Aorta (tissue), 5 donors: ENCODE data around the gene MICAL3. TPM values are rescaled to one million over a fixed set of nuclear protein-coding genes. Genes with fewer than 3 reads are reported as not detected.
A peak's percentile ranks its signal among the peaks of the same experiment; 100 is the strongest.

Experiments
- ATAC-seq: fragments of 200-7000 bp; cut with Tn5 transposase; one replicate; pipeline ENCODE4 v1.9.1; 2022; ENCODE audit warnings: moderate library complexity; ENCODE audit not compliant: low FRiP score
- DNase-seq, 2 donors: peaks; one replicate each; pipeline ENCODE4 v3.0.0-alpha.2; 2020
- H3K27ac ChIP-seq, 2 donors: one replicate each; pipeline ENCODE4 v1.5.1; 2013; ENCODE audit warnings: low read length in 2 of 2, mild to moderate bottlenecking in 2 of 2, moderate library complexity in 2 of 2, control low read depth in 1 of 2, inconsistent platforms in 1 of 2, low read depth in 1 of 2
- H3K27me3 ChIP-seq, 2 donors: one replicate each; pipeline ENCODE4 v1.6.1; 2013; ENCODE audit warnings: control low read depth in 1 of 2, low read length in 1 of 2, mild to moderate bottlenecking in 1 of 2, moderate library complexity in 1 of 2; ENCODE audit not compliant: insufficient read depth in 2 of 2, control insufficient read depth in 1 of 2
- H3K36me3 ChIP-seq, 2 donors: one replicate each; pipeline ENCODE4 v1.6.1; 2013; ENCODE audit warnings: control low read depth in 1 of 2, low read length in 1 of 2, mild to moderate bottlenecking in 1 of 2; ENCODE audit not compliant: insufficient read depth in 2 of 2, control insufficient read depth in 1 of 2
- H3K4me1 ChIP-seq, 2 donors: one replicate each; pipeline ENCODE4 v1.6.1; 2013; ENCODE audit warnings: low read length in 2 of 2, control low read depth in 1 of 2, mild to moderate bottlenecking in 1 of 2, moderate library complexity in 1 of 2; ENCODE audit not compliant: insufficient read depth in 2 of 2, control insufficient read depth in 1 of 2
- H3K4me3 ChIP-seq, 2 donors: one replicate each; pipeline ENCODE4 v1.5.1; 2013; ENCODE audit warnings: low read length in 2 of 2, control low read depth in 1 of 2, mild to moderate bottlenecking in 1 of 2
- H3K9me3 ChIP-seq: one replicate; pipeline ENCODE4 v1.6.1; 2013; ENCODE audit warnings: mild to moderate bottlenecking, low read length; ENCODE audit not compliant: control insufficient read depth
- WGBS, 2 donors: extraction: QIAGEN DNeasy Blood & Tissue Kit; methylation state at CpG; one replicate each; pipeline ENCODE4 v1.1.7; 2013; 5-methylcytosine and 5-hydroxymethylcytosine counted together
- intact Hi-C, 2 donors: fragments of 100-400 bp; cut with DNase I; formaldehyde crosslinking; loops; one replicate each; pipeline versions ENCODE4 v1.14.2 to v1.15.0; 2022
- polyA plus RNA-seq, 2 donors: library from polyadenylated mRNA; stranded (reverse); fragments of 200-250 nt; gene quantifications; one replicate each; pipeline ENCODE4 v1.2.3, GENCODE V29; 2013
- total RNA-seq, 2 donors: library from RNA; stranded (reverse); fragmentation: NEBNext Ultra II Directional; extraction: Animal tissue kit (Norgen Biotek cat#: 25700); gene quantifications; one replicate each; pipeline ENCODE4 v1.2.1, GENCODE V29; 2021
- donor health status: healthy with polysubstance abuse.
- donor health status: Bipolar disorder and iron deficiency.
- donor health status: DM: no; HTN: no; CAD: no.
- donor health status: DM: no; HTN: no; CAD: no.
- donor health status: DM: yes; HTN: yes; CAD: no.

MICAL3 gene
- total and polyA plus RNA-seq, 4 donors, result 3.9 to 123 (median 64.3) TPM

- no peak for DNase-seq
- H3K36me3 ChIP-seq, result peaks cover 0 to 9% of the 10 kb centered on the region in 2 donors
- no peak overlapping the region for H3K27ac ChIP-seq
- intact Hi-C loops, result no loop called here
- no peaks in the 10 kb centered on the region for H3K9me3 ChIP-seq
- WGBS, 2 donors, result 53 to 81% methylated on average over 2 of the region's 2 CpGs
- H3K4me1 ChIP-seq, result no peaks in the 10 kb centered on the region
- H3K27me3 ChIP-seq, result no peaks in the 10 kb centered on the region
- no peak overlapping the region for H3K4me3 ChIP-seq
- ATAC-seq, result no peak
These were observed 217.9 kb downstream of the MICAL3 start for GRCh38 chr22:17806437-17806836.

GRCh38 chr22:17804331-17805080, 219.9 kb downstream of the MICAL3 start:
- ATAC-seq, result no peak

GRCh38 chr22:17803609-17804270, 220.6 kb downstream of the MICAL3 start:
- Histone ChIP-seq H3K27me3 (no peaks in the 10 kb centered on the region), H3K4me1 (no peaks in the 10 kb centered on the region), H3K4me3 (no peak overlapping the region), H3K9me3 (no peaks in the 10 kb centered on the region), H3K27ac (no peak overlapping the region), H3K36me3 (peaks cover 0 to 4% of the 10 kb centered on the region in 2 donors)
- WGBS, 2 donors, result 90 to 94% methylated on average over 20 of the region's 20 CpGs
- intact Hi-C loops, result no loop called here
- DNase-seq (no peak), ATAC-seq (no peak)

More at GRCh38 chr22:17804331-17805080, 219.9 kb downstream of the MICAL3 start:
- Histone ChIP-seq H3K27me3 (no peaks in the 10 kb centered on the region), H3K27ac (no peak overlapping the region), H3K4me3 (no peak overlapping the region), H3K9me3 (no peaks in the 10 kb centered on the region), H3K4me1 (no peaks in the 10 kb centered on the region), H3K36me3 (peaks cover 0 to 7% of the 10 kb centered on the region in 2 donors)
- intact Hi-C loops, result no loop called here
- no peak for DNase-seq
- WGBS, 2 donors, result 87 to 89% methylated on average over 22 of the region's 22 CpGs

- 77 to 84% methylated on average over 2 of the region's 2 CpGs for WGBS, 2 donors
- no peaks in the 10 kb centered on the region for H3K9me3 ChIP-seq
These were observed 221.5 kb downstream of the MICAL3 start for GRCh38 chr22:17802822-17803221.

GRCh38 chr22:17802411-17802810, 221.9 kb downstream of the MICAL3 start:
- H3K4me3 ChIP-seq, result no peak overlapping the region
- H3K9me3 ChIP-seq, result no peaks in the 10 kb centered on the region
- no peak overlapping the region for H3K27ac ChIP-seq
- WGBS, 2 donors, result 92% methylated on average over 10 of the region's 10 CpGs
- no peak for ATAC-seq
- no peaks in the 10 kb centered on the region for H3K4me1 ChIP-seq
- intact Hi-C loops, result no loop called here
- H3K27me3 ChIP-seq, result no peaks in the 10 kb centered on the region
- H3K36me3 ChIP-seq, result no peaks in the 10 kb centered on the region
- DNase-seq, result no peak

More at GRCh38 chr22:17802822-17803221, 221.5 kb downstream of the MICAL3 start:
- no peaks in the 10 kb centered on the region for H3K4me1 ChIP-seq
- DNase-seq (no peak), ATAC-seq (no peak)
- H3K27ac ChIP-seq, result no peak overlapping the region
- H3K27me3 ChIP-seq, result no peaks in the 10 kb centered on the region
- no peaks in the 10 kb centered on the region for H3K36me3 ChIP-seq
- intact Hi-C loops, result no loop called here
- H3K4me3 ChIP-seq, result no peak overlapping the region

- Histone ChIP-seq H3K27ac (no peak overlapping the region), H3K4me1 (no peaks in the 10 kb centered on the region), H3K4me3 (no peak overlapping the region), H3K36me3 (no peaks in the 10 kb centered on the region), H3K27me3 (no peaks in the 10 kb centered on the region), H3K9me3 (no peaks in the 10 kb centered on the region)
- ATAC-seq (no peak), DNase-seq (no peak)
- intact Hi-C loops, result no loop called here
- WGBS, 2 donors, result 89 to 91% methylated on average over 23 of the region's 23 CpGs
These were observed 226.4 kb downstream of the MICAL3 start for GRCh38 chr22:17797721-17798559.

GRCh38 chr22:17796695-17797094, 227.7 kb downstream of the MICAL3 start:
- no peaks in the 10 kb centered on the region for H3K36me3 ChIP-seq
- no peaks in the 10 kb centered on the region for H3K27me3 ChIP-seq
- H3K4me1 ChIP-seq, result no peaks in the 10 kb centered on the region
- DNase-seq (no peak), ATAC-seq (peak; percentile 21)
- intact Hi-C loops, result no loop called here
- H3K27ac ChIP-seq, result no peak overlapping the region
- WGBS, 2 donors, result 93 to 95% methylated on average over 5 of the region's 5 CpGs
- H3K4me3 ChIP-seq, result no peak overlapping the region
- H3K9me3 ChIP-seq, result no peaks in the 10 kb centered on the region

- 91 to 92% methylated on average over 32 of the region's 32 CpGs for WGBS, 2 donors
- intact Hi-C loops, result no loop called here
These were observed 228.5 kb downstream of the MICAL3 start for GRCh38 chr22:17795661-17796548.

More at GRCh38 chr22:17795661-17796548, 228.5 kb downstream of the MICAL3 start:
- H3K9me3 ChIP-seq, result no peaks in the 10 kb centered on the region
- H3K27ac ChIP-seq, result no peak overlapping the region
- H3K36me3 ChIP-seq, result peaks cover 0 to 2% of the 10 kb centered on the region in 2 donors
- H3K4me3 ChIP-seq, result no peak overlapping the region
- no peak for ATAC-seq
- no peaks in the 10 kb centered on the region for H3K27me3 ChIP-seq
- H3K4me1 ChIP-seq, result no peaks in the 10 kb centered on the region
- DNase-seq, result no peak
